ENCODE measurements around the gene MTERF4. TPM values are rescaled to one million over a fixed set of nuclear protein-coding genes. Genes with fewer than 3 reads are reported as not detected.

Gene MTERF4
- total and polyA plus RNA-seq, 2 of the 4 experiments (the other 2 are of a cell fraction), result 26.6 to 33.3 TPM

GRCh38 chr2:241132538-241133435, 30.7 kb upstream of the MTERF4 start:
- Histone ChIP-seq H3K27ac (ENCODE audit: insufficient read depth, low read length) (no peak overlapping the region), H3K27me3 (ENCODE audit: control insufficient read depth, insufficient read depth, low read length) (no peaks in the 10 kb centered on the region), H3K4me1 (ENCODE audit: control insufficient read depth, insufficient read depth, low read length) (no peaks in the 10 kb centered on the region), H2BK15ac (ENCODE audit: low read depth, low read length) (no peak overlapping the region), H3K9me1 (ENCODE audit: insufficient read depth, low read length) (no peaks in the 10 kb centered on the region; the same call in 1 of the 2 replicates), H2BK120ac (ENCODE audit: low read depth, low read length) (no peak overlapping the region), H3K4me2 (ENCODE audit: low read depth, low read length) (no peak overlapping the region), H4K5ac (ENCODE audit: low read depth, low read length) (no peak overlapping the region), H4K8ac (ENCODE audit: low read depth in 2 of 2, low read length in 2 of 2) (no peak overlapping the region), H4K91ac (ENCODE audit: insufficient read depth, low read depth, low read length) (no peak overlapping the region), H3K56ac (ENCODE audit: extremely low read depth, insufficient read depth, low read length) (no peak overlapping the region), H4K20me1 (ENCODE audit: insufficient read depth, low read length) (no peaks in the 10 kb centered on the region), H3K4ac (ENCODE audit: low read depth, low read length) (no peak overlapping the region), H3K79me1 (ENCODE audit: low read depth in 1 of 2, low read length in 2 of 2) (no peaks in the 10 kb centered on the region), H3K14ac (replicated peaks; ENCODE audit: low read depth, low read length) (no peak overlapping the region), H2AK5ac (ENCODE audit: low read depth, low read length) (no peak overlapping the region), H2AFZ (replicated peaks; ENCODE audit: low read length, poor library complexity) (no peak overlapping the region), H3K18ac (ENCODE audit: low read depth, low read length) (no peak overlapping the region), H3K9me3 (ENCODE audit: control insufficient read depth, insufficient read depth, low read length) (no peaks in the 10 kb centered on the region), H3K23ac (ENCODE audit: low read depth, low read length) (no peak overlapping the region), H2BK20ac (ENCODE audit: low read depth, low read length) (no peak overlapping the region), H2AK9ac (replicated peaks; ENCODE audit: low read depth, low read length, poor library complexity) (no peak overlapping the region), H3K4me3 (ENCODE audit: insufficient read depth, low read depth, low read length) (no peak overlapping the region), H2BK5ac (ENCODE audit: low read depth, low read length, poor library complexity, severe bottlenecking) (no peak overlapping the region), H3K36me3 (ENCODE audit: control insufficient read depth, insufficient read depth, low read length) (peaks cover under 1% of the 10 kb centered on the region; the same call in 1 of the 2 replicates), H3K9ac (ENCODE audit: low read depth, low read length) (no peak overlapping the region)
- no TSS peak for BruUV-seq (replicated peaks)
- ATAC-seq (ENCODE audit: low read depth) (no peak), DNase-seq (no peak)
- in situ Hi-C loops (cut with MboI; ENCODE audit: low sequenced_read_pairs) (no loop called here), dilution Hi-C loops (cut with HindIII; ENCODE audit: low sequenced_read_pairs, unreplicated experiment) (no loop called here), intact Hi-C loops (cut with micrococcal nuclease) (no loop called here)
- POLR2A ChIA-PET (ENCODE audit: unreplicated experiment), result no interaction called here
- CTCF ChIA-PET, result no interaction called here
- WGBS, 2 experiments (ENCODE audit: extremely low coverage in 2 of 2, insufficient read length in 1 of 2), result 93% methylated on average over 9 of the region's 14 CpGs; no CpG with 5 or more reads in 1 of the 2 experiments
- TF ChIP-seq CTCF (conservative IDR thresholded peaks at IDR 0.05; ENCODE audit: low read depth, low read length) (no peak), MXI1 (IDR thresholded peaks at IDR 0.05; ENCODE audit: borderline replicate concordance, low read depth, low read length) (no peak), SMC3 (IDR thresholded peaks at IDR 0.05; ENCODE audit: low read depth, low read length) (no peak), USF2 (IDR thresholded peaks at IDR 0.05; ENCODE audit: low read depth, low read length) (no peak), POLR2A (IDR thresholded peaks at IDR 0.05; ENCODE audit: low read depth, low read length) (no peak), NFE2L2 (IDR thresholded peaks at IDR 0.05; ENCODE audit: low read depth, low read length) (no peak), BHLHE40 (IDR thresholded peaks at IDR 0.05; ENCODE audit: low read depth, low read length) (no peak), MAFK (IDR thresholded peaks at IDR 0.05; ENCODE audit: low read depth, low read length) (no peak), RCOR1 (IDR thresholded peaks at IDR 0.05; ENCODE audit: insufficient replicate concordance, low read length) (no peak), MAZ (IDR thresholded peaks at IDR 0.05; ENCODE audit: borderline replicate concordance, low read depth, low read length) (no peak), ELK1 (IDR thresholded peaks at IDR 0.05; ENCODE audit: borderline replicate concordance, low read depth, low read length) (no peak), FOS (IDR thresholded peaks at IDR 0.05; ENCODE audit: low read depth, low read length) (no peak), RFX5 (IDR thresholded peaks at IDR 0.05; ENCODE audit: low read depth, low read length) (no peak), CHD1 (IDR thresholded peaks at IDR 0.05; ENCODE audit: low read depth, low read length) (no peak), RAD21 (IDR thresholded peaks at IDR 0.05; ENCODE audit: low read length) (no peak)

Data from IMR-90 (cell line).